Immature natural killer cell (primary cell): Measurements from ENCODE around the gene MOB3B. TPM values are rescaled to one million over a fixed set of nuclear protein-coding genes. Genes with fewer than 3 reads are reported as not detected.

Experiments
- DNase-seq, 3 donors: peaks; one replicate each; pipeline ENCODE4 v3.0.0; 2022; ENCODE audit warnings: mixed read lengths in 1 of 3
- H3K27ac Mint-ChIP-seq, 6 donors: one replicate each; pipeline ENCODE4 v1.8.0; 2020; ENCODE audit warnings: mixed read lengths in 6 of 6, mild to moderate bottlenecking in 5 of 6, inconsistent platforms in 4 of 6, moderate library complexity in 3 of 6
- H3K27me3 Mint-ChIP-seq, 3 donors: one replicate each; pipeline ENCODE4 v1.8.0; 2020 to 2021; ENCODE audit warnings: low read depth in 3 of 3, mild to moderate bottlenecking in 3 of 3, mixed read lengths in 3 of 3, moderate library complexity in 3 of 3, inconsistent platforms in 1 of 3
- H3K36me3 Mint-ChIP-seq, 3 donors: one replicate each; pipeline ENCODE4 v1.8.0; 2020; ENCODE audit warnings: mixed read lengths in 3 of 3, inconsistent platforms in 2 of 3, mild to moderate bottlenecking in 2 of 3
- H3K4me1 Mint-ChIP-seq, 2 donors: one replicate each; pipeline ENCODE4 v1.8.0; 2020; ENCODE audit warnings: inconsistent platforms in 2 of 2, mild to moderate bottlenecking in 2 of 2, mixed read lengths in 2 of 2, moderate library complexity in 1 of 2
- H3K4me3 Mint-ChIP-seq, 5 donors: one replicate each; pipeline ENCODE4 v1.8.0; 2020; ENCODE audit warnings: mild to moderate bottlenecking in 5 of 5, mixed read lengths in 5 of 5, inconsistent platforms in 3 of 5, moderate library complexity in 3 of 5
- H3K9me3 Mint-ChIP-seq, 6 donors: one replicate each; pipeline ENCODE4 v1.8.0; 2020; ENCODE audit warnings: mild to moderate bottlenecking in 6 of 6, mixed read lengths in 6 of 6, inconsistent platforms in 4 of 6, moderate library complexity in 3 of 6
- polyA plus RNA-seq, 3 donors: library from polyadenylated mRNA; unstranded; fragments of 300-500 nt; fragmentation: Illumina TruSeq; gene quantifications; one replicate each; pipeline ENCODE4 v1.2.3, GENCODE V29; 2021

MOB3B gene
- polyA plus RNA-seq, 3 donors from 2014 or later: 0.03 to 0.27 TPM; not detected in 1

DNA sequence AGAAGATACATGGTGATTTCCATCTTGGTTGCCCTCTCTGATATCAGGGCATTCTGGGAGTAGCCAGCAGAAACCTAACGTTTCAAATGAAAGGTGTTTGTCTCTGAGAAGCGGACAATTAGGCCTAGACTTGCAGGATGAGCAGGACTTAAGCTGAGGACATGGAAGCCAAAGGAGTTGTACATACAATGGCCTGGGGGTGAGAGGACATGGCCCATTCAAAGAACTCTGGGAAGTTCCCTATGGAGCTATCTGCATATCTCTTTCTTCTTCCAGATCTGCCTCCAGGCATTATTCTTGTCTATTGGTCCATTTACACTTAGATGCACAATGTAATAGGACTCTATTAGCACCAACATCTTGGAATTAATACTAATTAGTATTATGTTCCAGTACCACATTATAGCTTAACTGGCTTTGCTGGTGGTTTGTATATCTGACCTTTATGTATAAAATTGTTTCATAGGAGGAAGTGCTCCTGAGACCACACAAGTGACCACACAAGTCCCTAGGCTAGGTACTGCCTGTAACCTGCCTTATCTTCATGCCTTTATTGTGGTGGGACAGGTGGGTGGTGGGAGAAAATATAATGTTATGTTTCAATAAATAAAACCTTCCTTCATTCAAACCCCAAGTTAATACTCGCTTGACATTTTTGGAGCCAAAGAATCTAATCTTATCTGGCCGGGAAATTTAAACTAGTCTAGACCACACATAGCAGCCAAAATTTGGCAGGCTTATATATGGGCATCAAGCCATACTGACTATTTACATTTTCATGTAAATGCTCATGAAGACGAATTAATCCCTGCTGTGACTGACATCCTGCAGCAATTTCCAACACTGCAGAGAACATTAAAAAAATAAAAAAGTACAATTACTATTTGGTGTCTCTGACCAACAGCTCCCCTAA, 180.6 kb downstream of the MOB3B start:
- peaks cover 15 to 31% of the 10 kb centered on the region in 2 donors for H3K4me1 Mint-ChIP-seq
- no peak overlapping the region for H3K4me3 Mint-ChIP-seq
- no peak overlapping the region for H3K27ac Mint-ChIP-seq

DNA sequence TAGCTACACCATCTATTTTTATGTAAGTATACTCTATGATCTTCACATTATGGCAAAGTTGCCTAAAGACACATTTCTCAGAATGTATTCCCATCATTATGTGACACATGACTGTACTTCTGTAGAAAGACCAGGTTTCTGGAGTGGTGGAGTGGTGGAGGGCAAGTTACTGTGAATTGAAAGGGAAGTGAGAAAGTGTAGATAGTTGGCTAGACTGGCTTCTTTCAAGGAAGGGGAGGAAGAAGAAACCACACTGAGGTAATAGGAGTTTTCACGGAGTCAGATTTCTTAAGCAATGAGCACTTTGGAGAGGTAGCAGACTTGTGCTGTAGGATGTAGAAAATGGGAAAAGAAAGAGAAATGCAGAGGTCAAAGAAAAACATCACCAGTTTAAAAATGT, 181.7 kb downstream of the MOB3B start:
- Mint-ChIP-seq H3K4me1 (peaks cover 10 to 20% of the 10 kb centered on the region in 2 donors), H3K27me3 (no peaks in the 10 kb centered on the region)

More for the DNA sequence above, 180.6 kb downstream of the MOB3B start:
- Mint-ChIP-seq H3K27me3 (no peaks in the 10 kb centered on the region), H3K36me3 (no peaks in the 10 kb centered on the region), H3K9me3 (no peaks in the 10 kb centered on the region)
- no peak for DNase-seq

DNA sequence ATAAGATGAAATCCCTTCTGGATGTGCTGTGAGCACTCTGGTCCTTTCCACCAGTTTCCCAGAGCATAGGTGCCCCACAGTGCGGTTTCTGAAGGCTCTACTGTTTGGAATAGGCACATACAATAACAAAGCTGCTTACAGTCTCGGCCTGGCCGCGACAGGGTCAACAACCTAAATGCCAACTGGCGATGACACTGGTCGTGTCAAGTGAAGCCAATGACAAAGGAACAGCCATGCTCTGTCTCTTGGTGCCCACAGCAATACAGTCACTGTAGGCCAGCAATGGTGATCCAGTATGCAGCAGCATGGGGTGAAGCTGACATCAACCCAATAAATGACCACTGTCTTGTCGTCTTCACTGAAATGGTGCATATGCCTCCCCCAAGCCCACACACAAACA, 184.8 kb downstream of the MOB3B start:
- Mint-ChIP-seq H3K36me3 (no peaks in the 10 kb centered on the region), H3K4me3 (no peak overlapping the region), H3K27ac (no peak overlapping the region), H3K4me1 (peaks cover 0 to 10% of the 10 kb centered on the region in 2 donors), H3K9me3 (no peaks in the 10 kb centered on the region), H3K27me3 (peaks cover 0 to 4% (median 0%) of the 10 kb centered on the region in 3 donors)
- DNase-seq: no peak

More for the DNA sequence above, 181.7 kb downstream of the MOB3B start:
- no peak for DNase-seq
- no peaks in the 10 kb centered on the region for H3K36me3 Mint-ChIP-seq
- no peaks in the 10 kb centered on the region for H3K9me3 Mint-ChIP-seq
- no peak overlapping the region for H3K27ac Mint-ChIP-seq
- peak overlapping the region in 1 of 5 donors; percentile 4 for H3K4me3 Mint-ChIP-seq

DNA sequence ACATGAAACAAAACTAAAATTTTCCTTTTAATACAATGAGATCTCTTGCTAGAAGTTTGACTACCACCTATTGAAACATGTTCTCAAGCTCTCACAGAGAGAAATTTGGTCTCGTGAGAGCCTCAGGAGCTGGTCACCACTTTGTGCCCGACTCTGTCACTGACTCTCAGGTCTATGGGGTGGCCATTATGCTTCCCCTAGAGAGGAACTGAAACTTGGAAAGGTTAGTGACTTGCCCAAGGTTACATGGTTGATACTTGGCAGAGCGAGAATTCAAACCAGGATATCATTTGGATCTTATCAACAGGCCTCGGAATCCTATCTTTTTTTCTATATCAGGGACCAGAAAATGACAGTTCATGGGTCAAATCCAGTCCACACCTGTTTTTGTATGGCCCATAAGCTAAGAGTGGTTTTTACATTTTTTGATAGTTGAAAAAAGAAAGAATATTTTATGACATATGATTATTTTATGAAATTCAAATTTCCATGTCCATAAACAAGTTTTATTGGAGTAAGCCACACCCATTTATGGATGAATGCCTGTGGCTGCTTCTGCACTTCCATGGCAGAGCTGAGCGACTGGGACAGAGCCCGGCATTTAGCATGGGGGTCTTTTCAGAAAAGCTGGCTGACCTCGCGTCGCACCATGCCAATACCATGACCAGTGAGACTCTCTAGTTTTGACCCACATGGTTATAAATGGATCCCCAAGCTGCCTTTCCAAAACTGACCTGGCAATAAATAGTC, 187.9 kb downstream of the MOB3B start:
- Mint-ChIP-seq H3K27me3 (peaks cover 0 to 7% (median 3%) of the 10 kb centered on the region in 3 donors), H3K27ac (peak overlapping the region in 1 of 6 donors; percentile 45), H3K4me1 (no peaks in the 10 kb centered on the region), H3K9me3 (peaks cover 0 to 1% (median 0%) of the 10 kb centered on the region in 6 donors), H3K36me3 (no peaks in the 10 kb centered on the region), H3K4me3 (no peak overlapping the region)
- DNase-seq: no peak

DNA sequence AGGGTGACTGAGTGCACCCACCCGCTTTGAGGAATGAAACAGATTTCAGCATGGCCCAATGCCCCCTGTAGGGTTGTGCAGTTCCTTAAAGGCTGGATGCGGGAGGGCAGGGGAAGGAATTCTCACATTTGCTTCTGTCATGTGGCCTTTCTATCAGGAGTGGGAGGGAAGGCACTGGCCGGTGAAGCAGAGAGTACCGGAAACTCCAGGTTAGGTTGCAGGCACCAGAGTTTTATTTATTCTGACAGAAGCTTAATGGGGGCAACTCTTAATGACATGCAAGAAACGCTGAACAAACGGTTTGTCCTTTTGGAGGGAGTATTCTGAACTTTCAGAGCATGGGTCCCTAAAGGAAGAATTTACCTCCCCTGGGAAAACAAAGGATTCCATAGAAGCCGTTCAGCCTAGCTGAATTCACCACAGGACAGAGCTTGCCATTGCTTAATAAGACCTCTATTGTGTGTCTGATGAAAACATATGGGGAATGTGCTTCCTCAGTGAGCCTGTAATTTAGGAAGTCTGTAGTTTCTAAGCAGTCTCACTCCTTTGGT, 188.6 kb downstream of the MOB3B start:
- DNase-seq: no peak

DNA sequence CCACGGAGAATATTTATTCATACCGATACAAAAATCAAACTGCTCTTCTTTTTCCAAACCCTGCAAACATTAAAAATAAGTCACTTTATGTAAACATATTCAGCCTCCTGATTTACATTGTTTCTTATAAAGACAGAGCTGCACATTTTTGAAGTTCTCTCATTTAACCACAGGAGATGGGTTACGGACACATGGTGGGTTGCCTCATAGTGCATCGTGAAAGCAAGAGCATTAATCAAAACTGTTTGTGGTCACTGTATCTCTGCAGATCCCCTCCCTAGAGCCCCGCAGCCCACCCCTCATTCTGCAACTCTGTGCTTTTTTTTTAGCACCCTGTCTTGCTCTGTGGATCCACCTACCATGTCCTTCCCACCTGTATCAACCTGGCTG, 189.3 kb downstream of the MOB3B start:
- Mint-ChIP-seq H3K27me3 (peaks cover 0 to 7% (median 3%) of the 10 kb centered on the region in 3 donors), H3K36me3 (no peaks in the 10 kb centered on the region), H3K9me3 (peaks cover 0 to 1% (median 0%) of the 10 kb centered on the region in 6 donors), H3K27ac (no peak overlapping the region), H3K4me1 (no peaks in the 10 kb centered on the region), H3K4me3 (no peak overlapping the region)
- DNase-seq: no peak

More for the DNA sequence above, 188.6 kb downstream of the MOB3B start:
- H3K9me3 Mint-ChIP-seq: peaks cover 0 to 1% (median 0%) of the 10 kb centered on the region in 6 donors
- no peak overlapping the region for H3K27ac Mint-ChIP-seq
- peaks cover 0 to 7% (median 3%) of the 10 kb centered on the region in 3 donors for H3K27me3 Mint-ChIP-seq
- no peak overlapping the region for H3K4me3 Mint-ChIP-seq
- H3K36me3 Mint-ChIP-seq: no peaks in the 10 kb centered on the region
- H3K4me1 Mint-ChIP-seq: no peaks in the 10 kb centered on the region

DNA sequence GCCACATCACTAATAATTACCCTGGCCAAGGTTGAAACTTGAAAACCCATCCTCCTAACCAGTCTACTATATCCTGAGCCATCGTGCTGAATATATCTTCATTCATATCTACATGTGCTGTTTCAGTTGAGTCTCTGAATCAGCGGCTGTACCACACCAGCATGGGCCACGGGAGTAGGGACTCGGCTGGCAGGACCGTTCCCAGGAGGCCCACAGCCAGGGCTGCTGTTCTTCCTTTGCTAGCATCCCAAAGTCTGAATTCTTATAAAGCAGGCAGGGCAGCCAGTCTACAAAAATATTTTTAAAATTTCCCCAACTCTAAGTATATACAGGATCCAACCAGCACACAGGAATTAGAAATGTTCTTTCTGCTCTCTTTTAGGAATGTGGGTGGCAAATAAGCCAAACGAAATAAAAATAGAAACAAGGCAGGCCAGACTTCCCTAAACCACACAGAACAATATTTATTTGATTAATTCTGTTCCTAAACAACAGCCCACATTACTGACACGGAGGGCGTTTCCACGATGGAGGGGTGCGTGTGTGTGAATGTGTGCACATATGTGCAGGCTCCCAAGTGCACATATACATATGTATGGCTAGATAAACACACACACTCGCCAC, 189.8 kb downstream of the MOB3B start:
- no peak for DNase-seq
- H3K4me1 Mint-ChIP-seq: no peaks in the 10 kb centered on the region
- H3K36me3 Mint-ChIP-seq: no peaks in the 10 kb centered on the region
- peaks cover 0 to 1% (median 0%) of the 10 kb centered on the region in 6 donors for H3K9me3 Mint-ChIP-seq
- no peak overlapping the region for H3K4me3 Mint-ChIP-seq
- peaks cover 0 to 7% (median 3%) of the 10 kb centered on the region in 3 donors for H3K27me3 Mint-ChIP-seq
- H3K27ac Mint-ChIP-seq: no peak overlapping the region

DNA sequence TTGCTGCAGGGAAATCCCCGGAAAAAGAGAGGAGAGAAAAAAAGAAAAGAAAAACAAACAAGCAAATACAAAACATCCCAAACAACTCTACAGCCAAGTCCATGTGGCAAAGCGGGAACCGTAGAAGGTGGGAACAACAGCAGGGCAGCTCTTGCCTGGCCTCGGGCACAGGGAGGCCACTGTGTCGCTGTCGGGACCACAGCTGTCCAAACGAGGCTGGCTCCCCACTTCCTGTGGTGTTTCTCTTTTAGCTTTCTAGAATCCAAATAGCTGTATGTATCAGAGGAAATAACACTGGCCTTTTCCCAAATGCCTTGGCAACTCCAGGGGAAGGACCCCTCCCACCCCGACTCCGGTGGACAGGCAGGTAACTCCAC, 191.1 kb downstream of the MOB3B start:
- Mint-ChIP-seq H3K27ac (no peak overlapping the region), H3K9me3 (peaks cover 0 to 1% (median 0%) of the 10 kb centered on the region in 6 donors), H3K4me1 (no peaks in the 10 kb centered on the region), H3K27me3 (peaks cover 1 to 7% (median 3%) of the 10 kb centered on the region in 3 donors), H3K36me3 (no peaks in the 10 kb centered on the region), H3K4me3 (no peak overlapping the region)
- no peak for DNase-seq

DNA sequence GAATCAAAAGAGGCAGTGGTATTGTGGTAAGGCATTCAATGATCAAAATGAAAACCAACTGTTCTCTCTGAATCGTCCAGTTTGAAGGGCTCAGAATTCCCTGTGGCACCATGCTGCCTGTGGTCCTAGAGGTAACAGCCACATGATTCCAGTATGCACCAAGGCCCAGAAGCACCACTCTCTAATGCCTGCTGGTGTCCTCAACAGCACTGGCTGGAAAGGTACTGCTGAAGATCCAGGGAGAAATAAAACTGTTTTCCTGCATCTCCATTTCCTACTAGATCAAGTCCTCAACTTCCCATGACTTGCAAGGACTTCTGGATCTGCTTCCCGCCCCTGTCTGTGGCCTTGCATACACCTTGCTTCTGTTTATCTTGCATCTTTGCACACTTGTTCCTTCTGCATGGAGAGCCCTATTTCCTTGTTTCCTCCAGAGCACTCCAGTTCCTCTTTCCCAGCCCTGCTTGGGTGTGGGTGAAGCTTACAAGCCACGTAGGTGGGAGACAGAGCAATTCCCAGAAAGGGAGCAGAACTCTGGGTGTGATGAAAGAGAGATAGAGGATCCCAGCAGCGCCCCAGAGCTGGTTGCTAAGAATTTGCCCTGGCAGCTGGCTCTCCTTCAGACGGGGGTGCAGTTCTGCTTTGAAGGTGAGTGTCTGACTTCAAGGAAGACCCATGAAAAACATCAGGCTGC, 191.6 kb downstream of the MOB3B start:
- Mint-ChIP-seq H3K27ac (no peak overlapping the region), H3K4me3 (no peak overlapping the region), H3K36me3 (no peaks in the 10 kb centered on the region), H3K27me3 (peaks cover 1 to 7% (median 3%) of the 10 kb centered on the region in 3 donors), H3K4me1 (no peaks in the 10 kb centered on the region), H3K9me3 (peaks cover 0 to 1% (median 0%) of the 10 kb centered on the region in 6 donors)
- no peak for DNase-seq

DNA sequence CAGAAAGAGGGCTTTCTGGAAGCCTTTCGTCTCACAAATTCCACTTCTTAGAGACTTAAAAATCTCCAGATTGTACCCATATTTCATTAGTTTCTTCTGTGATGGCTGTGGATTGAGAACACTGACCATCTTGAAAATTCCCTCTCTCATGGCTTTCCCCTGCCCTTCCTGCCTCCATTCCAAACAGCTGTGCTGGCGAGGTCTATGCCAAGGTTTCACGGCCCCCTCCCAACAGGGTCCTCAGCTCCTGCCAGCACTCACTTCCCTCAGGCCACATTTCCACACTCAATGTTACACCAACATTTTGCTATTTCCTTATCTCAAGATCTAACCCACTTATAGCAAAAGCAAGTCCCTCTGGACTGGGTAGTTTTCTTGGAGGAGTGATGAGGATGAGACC, 192.4 kb downstream of the MOB3B start:
- H3K27ac Mint-ChIP-seq: no peak overlapping the region
- H3K27me3 Mint-ChIP-seq: peaks cover 1 to 7% (median 3%) of the 10 kb centered on the region in 3 donors
- DNase-seq: no peak

DNA sequence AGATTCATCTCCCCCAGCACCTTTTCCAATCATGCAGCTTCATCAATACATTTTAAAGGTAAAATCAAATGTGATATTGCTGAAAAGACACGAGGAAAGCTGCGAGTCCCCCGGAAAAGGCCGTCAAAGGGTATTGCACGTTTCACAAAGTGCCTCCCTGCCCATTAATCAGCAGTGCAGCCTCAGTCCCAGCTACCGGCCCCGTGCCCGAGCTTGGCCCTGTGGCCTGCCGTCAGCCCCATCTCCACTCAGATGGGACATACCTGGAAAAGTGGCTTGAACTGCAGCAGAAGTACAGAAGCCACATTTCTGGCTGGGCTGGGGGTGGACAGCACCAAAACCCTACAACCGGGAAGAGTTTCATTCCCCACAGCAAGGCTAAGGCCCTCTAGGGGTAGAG, 192.8 kb downstream of the MOB3B start:
- no peaks in the 10 kb centered on the region for H3K4me1 Mint-ChIP-seq
- H3K36me3 Mint-ChIP-seq: no peaks in the 10 kb centered on the region
- DNase-seq: no peak
- H3K27ac Mint-ChIP-seq: no peak overlapping the region
- peaks cover 0 to 1% (median 0%) of the 10 kb centered on the region in 6 donors for H3K9me3 Mint-ChIP-seq
- H3K27me3 Mint-ChIP-seq: peaks cover 1 to 7% (median 3%) of the 10 kb centered on the region in 3 donors
- no peak overlapping the region for H3K4me3 Mint-ChIP-seq

More for the DNA sequence above, 192.4 kb downstream of the MOB3B start:
- H3K4me3 Mint-ChIP-seq: no peak overlapping the region
- no peaks in the 10 kb centered on the region for H3K4me1 Mint-ChIP-seq
- no peaks in the 10 kb centered on the region for H3K36me3 Mint-ChIP-seq
- peaks cover 0 to 1% (median 0%) of the 10 kb centered on the region in 6 donors for H3K9me3 Mint-ChIP-seq

DNA sequence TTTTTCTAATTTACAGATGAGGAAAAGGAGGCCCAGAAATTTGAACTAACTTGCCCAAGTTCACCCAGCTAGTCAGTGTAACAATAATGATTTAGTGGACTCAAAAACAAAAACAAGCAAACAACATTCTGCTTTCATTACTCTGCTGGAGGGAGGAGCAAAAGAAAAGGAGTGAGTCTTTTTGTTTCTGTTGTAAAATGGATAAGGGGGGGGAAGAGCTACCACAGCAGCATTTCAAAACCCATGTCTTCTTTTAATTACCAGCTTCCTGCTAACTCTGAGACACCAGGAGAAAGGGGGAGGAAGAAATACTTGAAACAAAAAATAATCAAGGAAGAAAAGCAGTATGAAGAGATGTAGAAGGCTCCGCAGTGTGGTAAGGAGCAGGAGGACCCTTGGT, 193.5 kb downstream of the MOB3B start:
- H3K27ac Mint-ChIP-seq: no peak overlapping the region
- DNase-seq: no peak

DNA sequence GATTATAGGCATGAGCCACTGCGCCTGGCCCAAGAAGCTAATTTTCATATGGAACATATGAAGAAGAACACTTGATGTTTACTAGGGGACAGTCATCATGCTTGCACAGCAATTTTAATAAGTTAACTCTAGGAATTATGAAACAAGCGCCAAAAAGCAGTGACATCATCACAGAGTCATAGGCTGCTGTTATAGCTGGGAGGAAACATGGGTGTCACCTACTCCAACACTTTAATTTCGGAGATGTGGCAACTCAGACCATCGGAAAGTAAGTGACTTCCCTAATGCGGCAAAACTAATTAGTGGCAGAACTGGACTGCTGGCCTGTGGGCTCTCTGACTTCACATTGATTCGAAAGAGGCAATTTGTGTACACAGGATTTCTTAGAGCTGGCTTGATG, 194.5 kb downstream of the MOB3B start:
- Mint-ChIP-seq H3K27ac (no peak overlapping the region), H3K9me3 (peaks cover 0 to 1% (median 0%) of the 10 kb centered on the region in 6 donors), H3K4me1 (no peaks in the 10 kb centered on the region), H3K4me3 (no peak overlapping the region), H3K36me3 (no peaks in the 10 kb centered on the region), H3K27me3 (peaks cover 1 to 3% (median 3%) of the 10 kb centered on the region in 3 donors)
- no peak for DNase-seq

More for the DNA sequence above, 193.5 kb downstream of the MOB3B start:
- Mint-ChIP-seq H3K9me3 (peaks cover 0 to 1% (median 0%) of the 10 kb centered on the region in 6 donors), H3K4me1 (no peaks in the 10 kb centered on the region), H3K27me3 (peaks cover 1 to 7% (median 3%) of the 10 kb centered on the region in 3 donors), H3K36me3 (no peaks in the 10 kb centered on the region), H3K4me3 (no peak overlapping the region)
